ENCODE data around the gene MYO18A. TPM values are rescaled to one million over a fixed set of nuclear protein-coding genes. Genes with fewer than 3 reads are reported as not detected.

Gene MYO18A
- total and polyA plus RNA-seq, 2 donors from 2014 or later = 25.6 to 60.7 TPM

GRCh38 chr17:29193146-29193545, 12.9 kb upstream of the MYO18A start:
- H3K9me3 ChIP-seq (ENCODE audit: control insufficient read depth in 2 of 3, insufficient read depth in 1 of 3, low read length in 3 of 3) = no peaks in the 10 kb centered on the region
- DNase-seq (no peak), FAIRE-seq (no peak)
- no peak overlapping the region for H3K9ac ChIP-seq (ENCODE audit: low read length in 3 of 3)
- intact Hi-C loops (cut with DNase I) = no loop called here
- TF ChIP-seq, protein P1, sequence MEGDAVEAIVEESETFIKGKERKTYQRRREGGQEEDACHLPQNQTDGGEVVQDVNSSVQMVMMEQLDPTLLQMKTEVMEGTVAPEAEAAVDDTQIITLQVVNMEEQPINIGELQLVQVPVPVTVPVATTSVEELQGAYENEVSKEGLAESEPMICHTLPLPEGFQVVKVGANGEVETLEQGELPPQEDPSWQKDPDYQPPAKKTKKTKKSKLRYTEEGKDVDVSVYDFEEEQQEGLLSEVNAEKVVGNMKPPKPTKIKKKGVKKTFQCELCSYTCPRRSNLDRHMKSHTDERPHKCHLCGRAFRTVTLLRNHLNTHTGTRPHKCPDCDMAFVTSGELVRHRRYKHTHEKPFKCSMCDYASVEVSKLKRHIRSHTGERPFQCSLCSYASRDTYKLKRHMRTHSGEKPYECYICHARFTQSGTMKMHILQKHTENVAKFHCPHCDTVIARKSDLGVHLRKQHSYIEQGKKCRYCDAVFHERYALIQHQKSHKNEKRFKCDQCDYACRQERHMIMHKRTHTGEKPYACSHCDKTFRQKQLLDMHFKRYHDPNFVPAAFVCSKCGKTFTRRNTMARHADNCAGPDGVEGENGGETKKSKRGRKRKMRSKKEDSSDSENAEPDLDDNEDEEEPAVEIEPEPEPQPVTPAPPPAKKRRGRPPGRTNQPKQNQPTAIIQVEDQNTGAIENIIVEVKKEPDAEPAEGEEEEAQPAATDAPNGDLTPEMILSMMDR (IDR thresholded peaks at IDR 0.05; ENCODE audit: borderline replicate concordance, extremely low read depth, insufficient read depth) = no peak
- H3K27ac ChIP-seq (ENCODE audit: low read depth in 2 of 2, low read length in 2 of 2) = no peak overlapping the region
- H3K4me3 ChIP-seq (ENCODE audit: low read length in 3 of 3) = no peak overlapping the region
- no peaks in the 10 kb centered on the region for H3K4me1 ChIP-seq (ENCODE audit: control insufficient read depth in 2 of 3, insufficient read depth in 2 of 3, low read depth in 1 of 3, low read length in 3 of 3)
- no peaks in the 10 kb centered on the region for H3K36me3 ChIP-seq (ENCODE audit: control insufficient read depth in 2 of 3, insufficient read depth in 3 of 3, low read length in 3 of 3)
- no peaks in the 10 kb centered on the region for H3K27me3 ChIP-seq (ENCODE audit: control insufficient read depth, insufficient read depth, low read length)

- FAIRE-seq (no peak), DNase-seq (no peak)
- Histone ChIP-seq H3K9me3 (ENCODE audit: control insufficient read depth in 2 of 3, insufficient read depth in 1 of 3, low read length in 3 of 3) (no peaks in the 10 kb centered on the region), H3K27ac (ENCODE audit: low read depth in 2 of 2, low read length in 2 of 2) (no peak overlapping the region), H3K4me3 (ENCODE audit: low read length in 3 of 3) (no peak overlapping the region), H3K36me3 (ENCODE audit: control insufficient read depth in 2 of 3, insufficient read depth in 3 of 3, low read length in 3 of 3) (no peaks in the 10 kb centered on the region), H3K9ac (ENCODE audit: low read length in 3 of 3) (no peak overlapping the region), H3K4me1 (ENCODE audit: control insufficient read depth in 2 of 3, insufficient read depth in 2 of 3, low read depth in 1 of 3, low read length in 3 of 3) (no peaks in the 10 kb centered on the region), H3K27me3 (ENCODE audit: control insufficient read depth, insufficient read depth, low read length) (no peaks in the 10 kb centered on the region)
- intact Hi-C loops (cut with DNase I) = no loop called here
- TF ChIP-seq, protein P1 (IDR thresholded peaks at IDR 0.05; ENCODE audit: borderline replicate concordance, extremely low read depth, insufficient read depth) = no peak
Observed at GRCh38 chr17:29190592-29191207, 10.5 kb upstream of the MYO18A start.

DNA sequence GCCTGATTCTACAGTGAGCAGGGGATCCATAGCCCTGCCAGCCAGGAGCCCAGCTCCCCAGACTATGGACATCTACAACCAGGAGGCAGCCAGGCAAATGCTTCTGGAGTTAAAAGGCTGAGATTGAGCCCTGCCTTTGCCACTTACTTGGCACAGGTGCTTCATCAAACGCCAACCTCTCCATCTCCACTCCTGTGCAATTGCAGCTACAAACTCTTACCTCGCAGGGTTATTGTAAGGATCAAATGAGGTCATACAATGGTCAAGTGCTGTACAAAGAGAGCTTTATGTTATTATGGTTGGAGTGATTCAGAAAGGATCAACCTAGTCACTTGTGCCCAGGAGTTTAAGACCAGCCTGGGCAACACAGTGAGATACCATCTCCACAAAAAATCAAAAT, 9.8 kb upstream of the MYO18A start:
- no peak for FAIRE-seq

More for the DNA sequence above, 9.8 kb upstream of the MYO18A start:
- H3K4me3 ChIP-seq (ENCODE audit: low read length in 3 of 3) = no peak overlapping the region
- H3K4me1 ChIP-seq (ENCODE audit: control insufficient read depth in 2 of 3, insufficient read depth in 2 of 3, low read depth in 1 of 3, low read length in 3 of 3) = no peaks in the 10 kb centered on the region
- no peak overlapping the region for H3K27ac ChIP-seq (ENCODE audit: low read depth in 2 of 2, low read length in 2 of 2)
- no peaks in the 10 kb centered on the region for H3K9me3 ChIP-seq (ENCODE audit: control insufficient read depth in 2 of 3, insufficient read depth in 1 of 3, low read length in 3 of 3)
- no peaks in the 10 kb centered on the region for H3K36me3 ChIP-seq (ENCODE audit: control insufficient read depth in 2 of 3, insufficient read depth in 3 of 3, low read length in 3 of 3)
- no peak overlapping the region for H3K9ac ChIP-seq (ENCODE audit: low read length in 3 of 3)
- TF ChIP-seq, protein P1 (IDR thresholded peaks at IDR 0.05; ENCODE audit: borderline replicate concordance, extremely low read depth, insufficient read depth) = no peak
- DNase-seq = no peak
- intact Hi-C loops (cut with DNase I) = no loop called here
- H3K27me3 ChIP-seq (ENCODE audit: control insufficient read depth, insufficient read depth, low read length) = no peaks in the 10 kb centered on the region

Data from kidney (tissue), 14 donors.